Spleen (tissue), 11 donors: ENCODE measurements around the gene ACTA1. TPM values are rescaled to one million over a fixed set of nuclear protein-coding genes. Genes with fewer than 3 reads are reported as not detected.

Experiments
- DNase-seq: peaks from one replicate; pipeline ENCODE4 v3.0.0-alpha.2; 2020
- H3K27ac ChIP-seq, 8 donors: fragments of 200-600 bp; sonication (generic) in 7 of 8; 1 replicate in 4 of 8; 2 replicates in 4 of 8; pipeline versions ENCODE4 v1.5.0 to v1.8.0; 2016 to 2021; ENCODE audit warnings: inconsistent platforms in 4 of 8, mild to moderate bottlenecking in 4 of 8, moderate library complexity in 1 of 8
- H3K27me3 ChIP-seq, 7 donors: fragments of 200-600 bp; sonication (generic) in 6 of 7; replicated peaks in 1 of 7; 1 replicate in 4 of 7; 2 replicates in 3 of 7; pipeline versions ENCODE4 v1.5.0 to v1.8.0; 2016 to 2021; ENCODE audit warnings: inconsistent platforms in 3 of 7, mild to moderate bottlenecking in 1 of 7
- H3K36me3 ChIP-seq, 6 donors: fragments of 200-600 bp; sonication (generic) in 5 of 6; 1 replicate in 4 of 6; 2 replicates in 2 of 6; pipeline versions ENCODE4 v1.5.0 to v1.8.0; 2016 to 2021; ENCODE audit warnings: inconsistent platforms in 2 of 6
- H3K4me1 ChIP-seq, 6 donors: fragments of 200-600 bp; sonication (generic) in 5 of 6; 1 replicate in 3 of 6; 2 replicates in 3 of 6; pipeline versions ENCODE4 v1.5.0 to v1.8.0; 2016 to 2021; ENCODE audit warnings: inconsistent platforms in 3 of 6
- H3K4me3 ChIP-seq, 8 donors: fragments of 200-600 bp; sonication (generic) in 7 of 8; 1 replicate in 4 of 8; 2 replicates in 4 of 8; pipeline versions ENCODE4 v1.5.0 to v1.8.0; 2016 to 2021; ENCODE audit warnings: inconsistent platforms in 4 of 8, mild to moderate bottlenecking in 4 of 8, moderate library complexity in 2 of 8
- H3K9me3 ChIP-seq, 8 donors: fragments of 200-600 bp; sonication (generic) in 7 of 8; 1 replicate in 4 of 8; 2 replicates in 4 of 8; pipeline versions ENCODE4 v1.5.0 to v1.8.0; 2016 to 2021; ENCODE audit warnings: inconsistent platforms in 4 of 8
- CTCF ChIP-seq, 11 experiments: fragments of 200-600 bp in 7 of 11; fragments of 450-650 bp in 4 of 11; sonication (generic) in 4 of 11; IDR thresholded peaks in 8 of 11; conservative IDR thresholded peaks in 3 of 11; 1 replicate in 7 of 11; 2 replicates in 4 of 11; pipeline versions ENCODE4 v1.4.0 to v1.8.0; 2016 to 2021; ENCODE audit warnings: antibody characterized with exemption in 11 of 11, inconsistent platforms in 4 of 11, mild to moderate bottlenecking in 1 of 11
- POLR2A ChIP-seq, 3 donors: fragments of 450-650 bp; IDR thresholded peaks; one replicate each; pipeline ENCODE4 v1.5.1; 2017; ENCODE audit warnings: antibody characterized with exemption in 3 of 3, mild to moderate bottlenecking in 1 of 3
- POLR2AphosphoS5 ChIP-seq, 3 donors: sonication (generic); formaldehyde crosslinking; IDR thresholded peaks; one replicate each; pipeline ENCODE4 v1.5.1; 2017; ENCODE audit warnings: antibody characterized with exemption in 3 of 3
- WGBS, 5 donors: extraction: QIAGEN DNeasy Blood & Tissue Kit in 3 of 5; methylation state at CpG; one replicate each; pipeline versions ENCODE4 v1.1.5 to v1.1.7; 2013 to 2018; 5-methylcytosine and 5-hydroxymethylcytosine counted together
- intact Hi-C: fragments of 100-400 bp; cut with DNase I; formaldehyde crosslinking; loops from one replicate; pipeline ENCODE4 v1.15.0; 2023; ENCODE audit warnings: low total_unique reads
- polyA plus RNA-seq, 3 donors: library from polyadenylated mRNA; stranded (reverse); fragments of 200-250 nt; gene quantifications; one replicate each; pipeline ENCODE4 v1.2.1, GENCODE V29; 2013
- total RNA-seq, 7 donors: library from RNA; depleted of rRNA in 3 of 7; stranded (reverse); fragments of >200 nt in 3 of 7; fragmentation: NEBNext Ultra II Directional in 4 of 7; extraction: Animal tissue kit (Norgen Biotek cat#: 25700) in 4 of 7; gene quantifications; one replicate each; pipeline versions ENCODE4 v1.1.0 to v1.2.1, GENCODE V29; 2016 to 2021
- donor health status: healthy with polysubstance abuse.
- donor health status: DM: no; HTN: no; CAD: no; lungs with moderate emphysema.
- donor health status: DM: no; HTN: no; CAD: no.
- donor health status: Bipolar disorder and iron deficiency.
- donor health status: healthy.
- donor health status: DM: no; HTN: no; CAD: no.
- donor health status: DM: yes; HTN: yes; CAD: no.

The ACTA1 gene
- total and polyA plus RNA-seq, 10 donors: 0.61 to 5.0 (median 0.81) TPM; not detected in 6

- intact Hi-C loops: loop anchor here (10.0 kb wide), 1 partner anchor 168 kb away; no protein-coding TSS in a partner anchor
- H3K36me3 ChIP-seq: peaks cover 0 to 98% (median 57%) of the 10 kb centered on the region in 6 donors
- no peaks in the 10 kb centered on the region for H3K27me3 ChIP-seq
- H3K4me1 ChIP-seq: no peaks in the 10 kb centered on the region
- H3K4me3 ChIP-seq: no peak overlapping the region
- no peak overlapping the region for H3K27ac ChIP-seq
- H3K9me3 ChIP-seq: no peaks in the 10 kb centered on the region
- no peak for DNase-seq
- TF ChIP-seq CTCF (IDR thresholded peaks at IDR 0.05 in 8 of 11, conservative IDR thresholded peaks at IDR 0.05 in 3 of 11): peak in 1 of 11 experiments; percentile 12
- TF ChIP-seq POLR2A (IDR thresholded peaks at IDR 0.05): no peak
- 82 to 89% (median 88%) methylated on average over 5 of the region's 5 CpGs for WGBS, 5 donors
Measured at GRCh38 chr1:229452956-229453801, 19.3 kb upstream of the ACTA1 start.

DNA sequence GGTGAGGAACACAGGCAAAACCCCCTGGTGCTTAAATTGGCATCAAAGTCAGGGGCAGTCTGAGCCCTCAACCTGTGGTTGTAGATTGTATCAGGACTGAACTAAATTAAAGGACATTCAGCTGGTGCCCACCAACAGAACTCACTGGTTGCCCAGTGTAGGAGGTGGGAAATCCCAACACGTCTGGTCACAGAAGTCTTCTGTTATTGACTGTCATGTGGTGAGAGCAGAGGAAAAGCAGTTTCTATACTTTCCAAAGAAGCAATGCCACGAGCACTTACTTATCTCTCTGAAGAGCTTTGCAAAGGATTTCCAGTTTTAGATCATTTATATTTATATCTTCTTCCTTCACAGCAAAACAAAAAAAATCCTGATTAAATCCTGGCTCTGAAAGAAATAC lies 15.0 kb upstream of the ACTA1 start:
- no peak overlapping the region for H3K4me3 ChIP-seq
- 57 to 76% (median 64%) methylated on average over 2 of the region's 2 CpGs for WGBS, 5 donors
- peaks cover 0 to 98% (median 68%) of the 10 kb centered on the region in 6 donors for H3K36me3 ChIP-seq
- TF ChIP-seq POLR2AphosphoS5 (IDR thresholded peaks at IDR 0.05) (no peak), CTCF (IDR thresholded peaks at IDR 0.05 in 8 of 11, conservative IDR thresholded peaks at IDR 0.05 in 3 of 11) (no peak), POLR2A (IDR thresholded peaks at IDR 0.05) (no peak)
- no peak for DNase-seq
- H3K4me1 ChIP-seq: no peaks in the 10 kb centered on the region
- no peaks in the 10 kb centered on the region for H3K9me3 ChIP-seq
- H3K27ac ChIP-seq: no peak overlapping the region
- no peaks in the 10 kb centered on the region for H3K27me3 ChIP-seq
- intact Hi-C loops: no loop called here

DNA sequence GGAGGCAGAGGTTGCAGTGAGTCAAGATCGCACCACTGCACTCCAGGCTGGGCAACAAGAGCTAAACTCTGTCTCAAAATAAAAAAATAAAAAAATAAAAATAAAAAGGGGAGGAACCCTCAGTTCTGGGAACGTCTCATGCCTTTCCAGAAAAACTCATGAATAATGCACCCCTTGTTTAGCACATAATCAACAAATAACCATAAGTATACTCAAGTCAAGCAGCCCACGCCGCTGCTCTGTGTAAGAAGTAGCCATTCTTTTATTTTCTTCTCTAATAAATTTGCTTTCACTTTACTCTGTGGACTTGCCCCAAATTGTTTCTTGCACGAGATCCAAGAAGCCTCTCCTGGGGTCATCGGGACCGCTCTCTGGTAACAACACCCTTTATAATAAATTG lies 14.5 kb upstream of the ACTA1 start:
- Histone ChIP-seq H3K4me1 (no peaks in the 10 kb centered on the region), H3K36me3 (peaks cover 0 to 98% (median 71%) of the 10 kb centered on the region in 6 donors), H3K27ac (no peak overlapping the region), H3K9me3 (no peaks in the 10 kb centered on the region), H3K4me3 (no peak overlapping the region), H3K27me3 (no peaks in the 10 kb centered on the region)
- TF ChIP-seq POLR2A (IDR thresholded peaks at IDR 0.05) (no peak), POLR2AphosphoS5 (IDR thresholded peaks at IDR 0.05) (no peak), CTCF (IDR thresholded peaks at IDR 0.05 in 8 of 11, conservative IDR thresholded peaks at IDR 0.05 in 3 of 11) (no peak)
- intact Hi-C loops: no loop called here
- DNase-seq: no peak
- WGBS, 5 donors: 94 to 97% (median 95%) methylated on average over 7 of the region's 7 CpGs

DNA sequence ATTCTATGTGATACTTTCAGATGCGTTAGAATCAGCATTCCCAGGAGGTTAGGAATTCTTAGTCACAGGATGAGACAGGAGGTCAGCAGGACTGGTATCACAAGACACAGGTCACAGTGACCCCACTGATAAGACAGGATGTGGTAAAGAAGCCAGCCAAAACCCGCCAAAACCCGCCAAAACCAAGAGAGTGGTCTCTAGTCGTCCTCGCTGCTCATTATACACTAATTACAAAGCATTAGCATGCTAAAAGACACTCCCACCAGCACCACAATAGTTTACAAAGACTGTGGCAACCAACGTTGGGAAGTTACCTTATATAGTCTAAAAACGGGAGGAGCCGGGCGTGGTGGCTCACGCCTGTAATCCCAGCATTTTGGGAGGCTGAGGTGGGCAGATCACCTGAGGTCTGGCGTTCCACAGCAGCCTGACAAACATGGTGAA lies 13.9 kb upstream of the ACTA1 start:
- Histone ChIP-seq H3K27ac (no peak overlapping the region), H3K4me3 (no peak overlapping the region), H3K27me3 (no peaks in the 10 kb centered on the region), H3K36me3 (peaks cover 0 to 100% (median 74%) of the 10 kb centered on the region in 6 donors), H3K9me3 (no peaks in the 10 kb centered on the region), H3K4me1 (no peaks in the 10 kb centered on the region)
- intact Hi-C loops: no loop called here
- 82 to 94% (median 87%) methylated on average over 11 of the region's 11 CpGs for WGBS, 5 donors
- DNase-seq: no peak
- TF ChIP-seq POLR2A (IDR thresholded peaks at IDR 0.05): no peak
- TF ChIP-seq CTCF (IDR thresholded peaks at IDR 0.05 in 8 of 11, conservative IDR thresholded peaks at IDR 0.05 in 3 of 11): no peak
- no peak for TF ChIP-seq POLR2AphosphoS5 (IDR thresholded peaks at IDR 0.05)
